ENCODE data around the gene TUBE1.
"Not testable (repeated sequence)": the region's sequence is repeated elsewhere in the genome, so short reads cannot be mapped to it uniquely, and the experiment has no call there.

Gene TUBE1

GRCh38 chr6:112106562-112106961, 19.3 kb upstream of the TUBE1 start:
- no peak for DNase-seq (ENCODE audit: low spot score)
- TF ChIP-seq, protein P1, sequence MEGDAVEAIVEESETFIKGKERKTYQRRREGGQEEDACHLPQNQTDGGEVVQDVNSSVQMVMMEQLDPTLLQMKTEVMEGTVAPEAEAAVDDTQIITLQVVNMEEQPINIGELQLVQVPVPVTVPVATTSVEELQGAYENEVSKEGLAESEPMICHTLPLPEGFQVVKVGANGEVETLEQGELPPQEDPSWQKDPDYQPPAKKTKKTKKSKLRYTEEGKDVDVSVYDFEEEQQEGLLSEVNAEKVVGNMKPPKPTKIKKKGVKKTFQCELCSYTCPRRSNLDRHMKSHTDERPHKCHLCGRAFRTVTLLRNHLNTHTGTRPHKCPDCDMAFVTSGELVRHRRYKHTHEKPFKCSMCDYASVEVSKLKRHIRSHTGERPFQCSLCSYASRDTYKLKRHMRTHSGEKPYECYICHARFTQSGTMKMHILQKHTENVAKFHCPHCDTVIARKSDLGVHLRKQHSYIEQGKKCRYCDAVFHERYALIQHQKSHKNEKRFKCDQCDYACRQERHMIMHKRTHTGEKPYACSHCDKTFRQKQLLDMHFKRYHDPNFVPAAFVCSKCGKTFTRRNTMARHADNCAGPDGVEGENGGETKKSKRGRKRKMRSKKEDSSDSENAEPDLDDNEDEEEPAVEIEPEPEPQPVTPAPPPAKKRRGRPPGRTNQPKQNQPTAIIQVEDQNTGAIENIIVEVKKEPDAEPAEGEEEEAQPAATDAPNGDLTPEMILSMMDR (conservative IDR thresholded peaks at IDR 0.05; ENCODE audit: low read depth), result no peak
- no peak overlapping the region for H3K27ac ChIP-seq
- POLR2A ChIA-PET (ENCODE audit: low non-redundant PET), result no interaction called here
- CTCF ChIA-PET, result no interaction called here

GRCh38 chr6:112106026-112106425, 18.7 kb upstream of the TUBE1 start:
- POLR2A ChIA-PET (ENCODE audit: low non-redundant PET); CTCF ChIA-PET; H3K27ac ChIP-seq; DNase-seq (ENCODE audit: low spot score): not testable (repeated sequence)

DNA sequence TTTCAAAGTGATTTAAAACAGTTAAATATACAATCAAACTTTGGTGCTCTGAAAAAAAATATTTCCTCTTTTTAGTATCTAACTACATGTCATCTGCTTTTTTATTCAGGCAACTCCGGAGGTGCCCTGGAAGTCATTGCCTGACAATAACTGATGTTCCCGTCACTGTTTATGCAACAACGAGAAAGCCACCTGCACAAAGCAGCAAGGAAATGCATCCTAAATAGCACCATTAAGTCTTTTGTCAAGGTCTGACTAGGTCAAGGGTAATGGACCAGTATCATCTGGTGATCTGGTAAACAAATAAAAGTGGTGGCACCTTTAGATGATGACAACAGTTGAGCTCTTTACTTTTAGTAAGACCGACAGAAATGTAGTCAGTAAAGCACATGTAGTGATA, 13.3 kb upstream of the TUBE1 start:
- no peak for DNase-seq (ENCODE audit: low spot score)
- TF ChIP-seq, protein P1 (conservative IDR thresholded peaks at IDR 0.05; ENCODE audit: low read depth), result no peak
- POLR2A ChIA-PET (ENCODE audit: low non-redundant PET), result no interaction called here
- CTCF ChIA-PET, result no interaction called here
- H3K27ac ChIP-seq, result no peak overlapping the region

GRCh38 chr6:112096901-112097300, 9.6 kb upstream of the TUBE1 start:
- POLR2A ChIA-PET (ENCODE audit: low non-redundant PET), result no interaction called here
- CTCF ChIA-PET, result interaction anchor here (0.6 kb wide), 1 partner anchor 10 kb away, joined by 3 read pairs; the partner anchor contains the start of genes FAM229B and TUBE1
- DNase-seq (ENCODE audit: low spot score), result no peak
- H3K27ac ChIP-seq, result no peak overlapping the region
- TF ChIP-seq, protein P1 (conservative IDR thresholded peaks at IDR 0.05; ENCODE audit: low read depth), result no peak

- ChIA-PET CTCF (interaction anchor here (1.1 to 2.6 kb wide), 2 partner anchors 75 to 92 kb away, joined by 4 to 28 read pairs; no protein-coding TSS in a partner anchor), POLR2A (ENCODE audit: low non-redundant PET) (no interaction called here)
- DNase-seq (ENCODE audit: low spot score), result no peak
- no peak overlapping the region for H3K27ac ChIP-seq
- TF ChIP-seq, protein P1 (conservative IDR thresholded peaks at IDR 0.05; ENCODE audit: low read depth), result no peak
Measured at GRCh38 chr6:112087916-112088315, 634 bp upstream of the TUBE1 start.

DNA sequence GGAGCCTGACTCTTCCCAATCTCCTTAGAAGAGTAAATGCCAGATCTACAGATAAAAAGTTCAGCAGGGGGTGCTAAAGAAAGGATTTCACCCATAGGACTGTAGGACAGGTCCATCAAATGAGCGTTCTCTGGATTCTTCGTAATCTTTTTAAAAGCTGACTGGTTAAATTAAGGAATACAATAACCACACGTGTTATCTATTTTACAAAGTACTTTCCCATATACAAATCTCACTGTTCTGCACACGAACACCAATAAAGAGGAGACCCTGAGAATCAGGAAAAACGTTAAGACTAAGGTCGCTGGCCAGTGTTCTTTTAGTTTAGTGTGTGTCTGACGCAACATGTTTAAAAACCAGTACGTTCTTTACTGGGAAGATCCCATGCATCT, 542 bp downstream of the TUBE1 start:
- CTCF ChIA-PET, result interaction anchor here (0.7 to 2.6 kb wide), 8 partner anchors 12 to 202 kb away, joined by 3 to 28 read pairs (median 4); no protein-coding TSS in a partner anchor
- TF ChIP-seq, protein P1 (conservative IDR thresholded peaks at IDR 0.05; ENCODE audit: low read depth), result peak; percentile 52
- peak; percentile 72 for DNase-seq (ENCODE audit: low spot score)
- H3K27ac ChIP-seq, result peak overlapping the region; percentile 83
- POLR2A ChIA-PET (ENCODE audit: low non-redundant PET), result interaction anchor here (0.6 kb wide), 1 partner anchor 236 kb away, joined by 3 read pairs; no protein-coding TSS in a partner anchor

DNA sequence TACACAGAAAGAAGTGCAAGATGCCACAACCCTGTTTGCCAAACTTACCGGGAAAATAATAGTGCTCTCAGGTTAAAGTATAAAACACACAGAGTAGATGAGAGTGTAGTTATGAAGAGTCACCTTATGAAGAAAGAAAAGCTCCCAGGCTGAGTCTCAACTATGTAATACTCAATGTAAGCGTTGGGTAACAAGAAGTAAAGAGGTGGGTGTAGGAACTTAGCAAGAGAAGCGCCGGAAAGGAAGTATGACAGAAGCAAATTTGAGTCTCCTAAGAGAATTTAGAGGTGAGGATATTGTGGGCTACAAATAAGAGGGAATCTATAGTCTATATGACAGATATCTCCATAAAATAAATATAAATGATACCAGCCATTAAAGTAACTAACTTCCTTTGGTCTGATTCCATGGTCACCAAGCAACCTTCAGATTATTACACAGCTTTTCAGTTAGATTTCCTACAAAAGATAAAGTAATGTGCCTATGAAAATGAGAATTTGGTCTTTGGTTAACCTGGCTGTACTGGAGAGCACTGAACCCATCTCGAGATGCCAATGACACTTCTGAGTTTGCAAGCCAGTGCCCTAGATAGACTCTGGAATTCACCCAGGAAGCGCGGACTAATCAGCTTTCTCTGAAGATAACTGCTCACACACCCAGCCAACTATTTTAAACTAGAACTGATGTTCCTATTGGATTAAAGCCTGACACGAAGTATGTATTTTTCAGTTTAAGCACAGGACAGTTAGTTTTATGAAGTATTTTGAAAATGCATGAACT, 1.8 kb downstream of the TUBE1 start:
- no peak overlapping the region for H3K27ac ChIP-seq
- ChIA-PET CTCF (interaction anchor here (2.6 kb wide), 1 partner anchor 78 kb away, joined by 28 read pairs; no protein-coding TSS in a partner anchor), POLR2A (ENCODE audit: low non-redundant PET) (no interaction called here)
- TF ChIP-seq, protein P1 (conservative IDR thresholded peaks at IDR 0.05; ENCODE audit: low read depth), result no peak
- DNase-seq (ENCODE audit: low spot score), result no peak

Measured in RWPE1 (cell line).